Measurements from ENCODE around the gene CDK5.
"Not testable (repeated sequence)": the region's sequence is repeated elsewhere in the genome, so short reads cannot be mapped to it uniquely, and the experiment has no call there.

Gene CDK5

GRCh38 chr7:151053096-151053495, 4.6 kb downstream of the CDK5 start:
- peaks cover 6% of the 10 kb centered on the region for H3K4me1 ChIP-seq (ENCODE audit: insufficient read depth, low read length)
- H2AFZ ChIP-seq (ENCODE audit: low read depth, low read length) = no peak overlapping the region
- H3K9me3 ChIP-seq (ENCODE audit: low read length) = no peaks in the 10 kb centered on the region
- H3K27me3 ChIP-seq (ENCODE audit: insufficient read depth, low read length) = no peaks in the 10 kb centered on the region
- H3K36me3 ChIP-seq (ENCODE audit: insufficient read depth, low read length) = peaks cover 2% of the 10 kb centered on the region
- no peak overlapping the region for H3K4me3 ChIP-seq (ENCODE audit: low read length)

GRCh38 chr7:151051108-151051507, 6.6 kb downstream of the CDK5 start:
- no peak overlapping the region for H2AFZ ChIP-seq (ENCODE audit: low read depth, low read length)
- H3K9me3 ChIP-seq (ENCODE audit: low read length) = no peaks in the 10 kb centered on the region
- peaks cover 2% of the 10 kb centered on the region for H3K36me3 ChIP-seq (ENCODE audit: insufficient read depth, low read length)
- no peaks in the 10 kb centered on the region for H3K27me3 ChIP-seq (ENCODE audit: insufficient read depth, low read length)
- no peak overlapping the region for H3K4me3 ChIP-seq (ENCODE audit: low read length)
- no peaks in the 10 kb centered on the region for H3K4me1 ChIP-seq (ENCODE audit: insufficient read depth, low read length)

GRCh38 chr7:151048911-151049463, 8.7 kb downstream of the CDK5 start:
- H2AFZ ChIP-seq (ENCODE audit: low read depth, low read length) = no peak overlapping the region
- no peaks in the 10 kb centered on the region for H3K9me3 ChIP-seq (ENCODE audit: low read length)
- H3K27me3 ChIP-seq (ENCODE audit: insufficient read depth, low read length) = no peaks in the 10 kb centered on the region
- H3K4me1 ChIP-seq (ENCODE audit: insufficient read depth, low read length) = no peaks in the 10 kb centered on the region
- peaks cover 2% of the 10 kb centered on the region for H3K36me3 ChIP-seq (ENCODE audit: insufficient read depth, low read length)
- H3K4me3 ChIP-seq (ENCODE audit: low read length) = no peak overlapping the region

GRCh38 chr7:151047976-151048815, 9.5 kb downstream of the CDK5 start, which contains the start of gene ASIC3:
TSS of gene ASIC3 (plus strand) at chr7:151048531. CDS start at chr7:151048886, 355 bp downstream.
- H3K4me3 ChIP-seq (ENCODE audit: low read length) = no peak within 1 kb of the TSS
- no peak within 1 kb of the TSS for H2AFZ ChIP-seq (ENCODE audit: low read depth, low read length)
- H3K36me3 ChIP-seq (ENCODE audit: insufficient read depth, low read length) = no peaks in the 10 kb centered on the region
- no peaks in the 10 kb centered on the region for H3K9me3 ChIP-seq (ENCODE audit: low read length)
- H3K27me3 ChIP-seq (ENCODE audit: insufficient read depth, low read length) = no peaks in the 10 kb centered on the region
- H3K4me1 ChIP-seq (ENCODE audit: insufficient read depth, low read length) = no peaks in the 10 kb centered on the region

- H3K36me3 ChIP-seq (ENCODE audit: insufficient read depth, low read length) = peaks cover 1% of the 10 kb centered on the region
- H3K4me1 ChIP-seq (ENCODE audit: insufficient read depth, low read length) = no peaks in the 10 kb centered on the region
- no peak overlapping the region for H3K4me3 ChIP-seq (ENCODE audit: low read length)
- no peak overlapping the region for H2AFZ ChIP-seq (ENCODE audit: low read depth, low read length)
- H3K9me3 ChIP-seq (ENCODE audit: low read length) = no peaks in the 10 kb centered on the region
- H3K27me3 ChIP-seq (ENCODE audit: insufficient read depth, low read length) = no peaks in the 10 kb centered on the region
Measured at GRCh38 chr7:151046603-151047573, 10.8 kb downstream of the CDK5 start.

GRCh38 chr7:151045967-151046366, 11.7 kb downstream of the CDK5 start:
- no peaks in the 10 kb centered on the region for H3K9me3 ChIP-seq (ENCODE audit: low read length)
- H3K4me3 ChIP-seq (ENCODE audit: low read length) = no peak overlapping the region
- no peak overlapping the region for H2AFZ ChIP-seq (ENCODE audit: low read depth, low read length)
- H3K36me3 ChIP-seq (ENCODE audit: insufficient read depth, low read length) = peaks cover 4% of the 10 kb centered on the region
- no peaks in the 10 kb centered on the region for H3K4me1 ChIP-seq (ENCODE audit: insufficient read depth, low read length)
- no peaks in the 10 kb centered on the region for H3K27me3 ChIP-seq (ENCODE audit: insufficient read depth, low read length)

- Histone ChIP-seq H3K27me3 (ENCODE audit: insufficient read depth, low read length) (no peaks in the 10 kb centered on the region), H3K36me3 (ENCODE audit: insufficient read depth, low read length) (peaks cover 4% of the 10 kb centered on the region), H3K4me3 (ENCODE audit: low read length) (no peak overlapping the region), H3K4me1 (ENCODE audit: insufficient read depth, low read length) (no peaks in the 10 kb centered on the region), H2AFZ (ENCODE audit: low read depth, low read length) (no peak overlapping the region), H3K9me3 (ENCODE audit: low read length) (no peaks in the 10 kb centered on the region)
Measured at GRCh38 chr7:151045262-151045661, 12.4 kb downstream of the CDK5 start.

- Histone ChIP-seq H3K4me1 (ENCODE audit: insufficient read depth, low read length) (peaks cover 7% of the 10 kb centered on the region), H2AFZ (ENCODE audit: low read depth, low read length) (no peak overlapping the region), H3K27me3 (ENCODE audit: insufficient read depth, low read length) (no peaks in the 10 kb centered on the region), H3K4me3 (ENCODE audit: low read length) (no peak overlapping the region), H3K9me3 (ENCODE audit: low read length) (no peaks in the 10 kb centered on the region), H3K36me3 (ENCODE audit: insufficient read depth, low read length) (peaks cover 4% of the 10 kb centered on the region)
Measured at GRCh38 chr7:151043959-151044358, 13.7 kb downstream of the CDK5 start.

- not testable (repeated sequence) for H3K9me3 ChIP-seq (ENCODE audit: low read length)
Measured at GRCh38 chr7:151043449-151043848, 14.2 kb downstream of the CDK5 start.

GRCh38 chr7:151040616-151041375, 16.9 kb downstream of the CDK5 start:
- Histone ChIP-seq H3K9me3 (ENCODE audit: low read length) (no peaks in the 10 kb centered on the region), H3K4me1 (ENCODE audit: insufficient read depth, low read length) (peaks cover 9% of the 10 kb centered on the region), H3K27me3 (ENCODE audit: insufficient read depth, low read length) (no peaks in the 10 kb centered on the region), H3K4me3 (ENCODE audit: low read length) (no peak overlapping the region), H2AFZ (ENCODE audit: low read depth, low read length) (no peak overlapping the region), H3K36me3 (ENCODE audit: insufficient read depth, low read length) (peaks cover 11% of the 10 kb centered on the region)

More at GRCh38 chr7:151043449-151043848, 14.2 kb downstream of the CDK5 start:
- H3K27me3 ChIP-seq (ENCODE audit: insufficient read depth, low read length); H3K4me1 ChIP-seq (ENCODE audit: insufficient read depth, low read length); H3K36me3 ChIP-seq (ENCODE audit: insufficient read depth, low read length); H2AFZ ChIP-seq (ENCODE audit: low read depth, low read length); H3K4me3 ChIP-seq (ENCODE audit: low read length): not testable (repeated sequence)

- no peak overlapping the region for H3K4me3 ChIP-seq (ENCODE audit: low read length)
- no peaks in the 10 kb centered on the region for H3K9me3 ChIP-seq (ENCODE audit: low read length)
- H3K4me1 ChIP-seq (ENCODE audit: insufficient read depth, low read length) = peaks cover 9% of the 10 kb centered on the region
- no peaks in the 10 kb centered on the region for H3K27me3 ChIP-seq (ENCODE audit: insufficient read depth, low read length)
- H2AFZ ChIP-seq (ENCODE audit: low read depth, low read length) = no peak overlapping the region
- peaks cover 16% of the 10 kb centered on the region for H3K36me3 ChIP-seq (ENCODE audit: insufficient read depth, low read length)
Measured at GRCh38 chr7:151039850-151040548, 17.7 kb downstream of the CDK5 start.

All from neuron (in vitro differentiated cells).